SU-DHL-6 (cell line): ENCODE data around the gene ARHGAP30.

Source experiments
- H2AFZ ChIP-seq: fragments of 200-600 bp; sonication (generic); 2 replicates; pipeline ENCODE4 v1.6.1; 2014; ENCODE audit warnings: low read depth, mild to moderate bottlenecking, moderate library complexity, mixed read lengths, antibody characterized with exemption, low read length; ENCODE audit not compliant: severe bottlenecking
- H3F3A ChIP-seq: fragments of 200-600 bp; shearing (Covaris generic); 2 replicates; pipeline ENCODE4 v1.6.0; 2016; ENCODE audit warnings: antibody characterized with exemption, mild to moderate bottlenecking; ENCODE audit not compliant: insufficient read depth
- H3K27ac ChIP-seq: fragments of 200-600 bp; sonication (generic); 2 replicates; pipeline ENCODE4 v1.5.1; 2016; ENCODE audit warnings: low read depth, mild to moderate bottlenecking, low read length, moderate library complexity, mixed read lengths
- H3K27me3 ChIP-seq: fragments of 200-600 bp; sonication (generic), shearing (Covaris generic); 2 replicates; pipeline ENCODE4 v1.6.0; 2014; ENCODE audit warnings: mild to moderate bottlenecking, low read length
- H3K36me3 ChIP-seq: fragments of 200-600 bp; sonication (generic); 2 replicates; pipeline ENCODE4 v1.6.1; 2014; ENCODE audit warnings: mild to moderate bottlenecking, low read length, mixed read lengths
- H3K4me2 ChIP-seq: fragments of 300-600, 200-600 bp; shearing (Covaris generic), sonication (generic); 2 replicates; pipeline ENCODE4 v1.6.0; 2014; ENCODE audit warnings: low read length, low read depth, mild to moderate bottlenecking; ENCODE audit not compliant: poor library complexity, severe bottlenecking
- H3K4me3 ChIP-seq: fragments of 200-600 bp; sonication (generic); 2 replicates; pipeline ENCODE4 v1.5.1; 2014; ENCODE audit warnings: antibody characterized with exemption, low read length, mild to moderate bottlenecking, mixed read lengths; ENCODE audit not compliant: insufficient read depth, poor library complexity, severe bottlenecking
- H3K79me2 ChIP-seq: fragments of 200-600 bp; sonication (generic); 2 replicates; pipeline ENCODE4 v1.6.1; 2014; ENCODE audit warnings: mild to moderate bottlenecking, low read length, moderate library complexity; ENCODE audit not compliant: insufficient read depth
- H3K9ac ChIP-seq: fragments of 200-600 bp; sonication (generic); 2 replicates; pipeline ENCODE4 v1.7.0; 2014; ENCODE audit warnings: mild to moderate bottlenecking, low read length
- H3K9me2 ChIP-seq: fragments of 200-600 bp; sonication (generic); replicated peaks from 2 replicates; pipeline ENCODE4 v1.6.1; 2014; ENCODE audit warnings: low read length; ENCODE audit not compliant: insufficient read depth
- H3K9me3 ChIP-seq: fragments of 200-600 bp; sonication (generic); 2 replicates; pipeline ENCODE4 v1.6.1; 2014; ENCODE audit warnings: low read length, mixed read lengths; ENCODE audit not compliant: insufficient read depth
- H4K20me1 ChIP-seq: fragments of 200-600 bp; sonication (generic); 2 replicates; pipeline ENCODE4 v1.6.1; 2014; ENCODE audit warnings: low read depth, mild to moderate bottlenecking, antibody characterized with exemption, low read length, moderate library complexity, mixed read lengths
- CTCF ChIP-seq: fragments of 200-600 bp; sonication (generic); IDR thresholded peaks from one replicate; pipeline ENCODE4 v1.5.1; 2017; ENCODE audit warnings: antibody characterized with exemption, mild to moderate bottlenecking, low read length, moderate library complexity; ENCODE audit not compliant: insufficient read depth, poor library complexity, severe bottlenecking
- EZH2phosphoT487 ChIP-seq: fragments of 200-600 bp; sonication (generic), shearing (Covaris generic); conservative IDR thresholded peaks from 2 replicates; pipeline ENCODE4 v1.6.1; 2018; ENCODE audit warnings: mild to moderate bottlenecking, antibody characterized with exemption, low read length, moderate library complexity, mixed read lengths

The ARHGAP30 gene

GRCh38 chr1:161037661-161038522 is 31.8 kb downstream of the ARHGAP30 start:
- Histone ChIP-seq H3K27me3 (no peaks in the 10 kb centered on the region), H3K27ac (no peak overlapping the region; the same call in 1 of the 2 replicates), H3K9ac (peak overlapping the region; percentile 66), H3K79me2 (no peaks in the 10 kb centered on the region; the same call in 1 of the 2 replicates), H3K36me3 (peaks cover 7% of the 10 kb centered on the region; the same call in 1 of the 2 replicates), H3K4me2 (peak overlapping the region; percentile 72), H4K20me1 (no peaks in the 10 kb centered on the region), H2AFZ (no peak overlapping the region), H3F3A (peaks cover 18% of the 10 kb centered on the region), H3K9me3 (no peaks in the 10 kb centered on the region), H3K9me2 (no peaks in the 10 kb centered on the region), H3K4me3 (peak overlapping the region; percentile 58)
- TF ChIP-seq EZH2phosphoT487 (no peak), CTCF (no peak)

- no peaks in the 10 kb centered on the region for H3K36me3 ChIP-seq
- H3K9ac ChIP-seq = no peak overlapping the region
- no peak overlapping the region for H3K4me3 ChIP-seq
- H3K27ac ChIP-seq = no peak overlapping the region
- H2AFZ ChIP-seq = no peak overlapping the region
- H3K27me3 ChIP-seq = no peaks in the 10 kb centered on the region
- H3K4me2 ChIP-seq = no peak overlapping the region
- no peaks in the 10 kb centered on the region for H4K20me1 ChIP-seq
- TF ChIP-seq EZH2phosphoT487 (no peak), CTCF (no peak)
- H3K9me3 ChIP-seq = no peaks in the 10 kb centered on the region
- H3F3A ChIP-seq = peaks cover 18% of the 10 kb centered on the region
- no peaks in the 10 kb centered on the region; the same call in 1 of the 2 replicates for H3K79me2 ChIP-seq
- no peaks in the 10 kb centered on the region for H3K9me2 ChIP-seq
Observed at GRCh38 chr1:161033751-161034150, 35.9 kb downstream of the ARHGAP30 start.

GRCh38 chr1:161032409-161032808 is 37.3 kb downstream of the ARHGAP30 start:
- H3K4me2 ChIP-seq = no peak overlapping the region

More at GRCh38 chr1:161032409-161032808, 37.3 kb downstream of the ARHGAP30 start:
- no peaks in the 10 kb centered on the region for H3K9me3 ChIP-seq
- peaks cover 10% of the 10 kb centered on the region for H3F3A ChIP-seq
- no peaks in the 10 kb centered on the region for H4K20me1 ChIP-seq
- H3K36me3 ChIP-seq = no peaks in the 10 kb centered on the region
- TF ChIP-seq EZH2phosphoT487 = no peak
- TF ChIP-seq CTCF = no peak
- H3K27me3 ChIP-seq = no peaks in the 10 kb centered on the region
- no peaks in the 10 kb centered on the region; the same call in 1 of the 2 replicates for H3K79me2 ChIP-seq
- no peak overlapping the region for H3K27ac ChIP-seq
- H2AFZ ChIP-seq = no peak overlapping the region
- H3K9me2 ChIP-seq = no peaks in the 10 kb centered on the region
- H3K4me3 ChIP-seq = no peak overlapping the region
- no peak overlapping the region for H3K9ac ChIP-seq
